CD14-positive monocyte (primary cell): ENCODE results near the gene TUT7. TPM values are rescaled to one million over a fixed set of nuclear protein-coding genes. Genes with fewer than 3 reads are reported as not detected.

Experiments used
- DNase-seq, 3 donors: peaks; one replicate each; pipeline ENCODE4 v3.0.0-alpha.2; 2011 to 2022
- H2AFZ ChIP-seq: 2 replicates; pipeline ENCODE4 v1.6.0; 2012; ENCODE audit warnings: mild to moderate bottlenecking, low read depth, low read length, inconsistent platforms; ENCODE audit not compliant: insufficient read depth, poor library complexity, severe bottlenecking
- H3K27ac ChIP-seq, 2 donors: 1 replicate in 1 of 2; 2 replicates in 1 of 2; pipeline ENCODE4 v1.5.1; 2012 to 2013; ENCODE audit warnings: low read length in 2 of 2, control low read depth in 1 of 2, inconsistent platforms in 1 of 2, low read depth in 1 of 2, mild to moderate bottlenecking in 1 of 2
- H3K27me3 ChIP-seq, 2 donors: one replicate each; pipeline versions ENCODE4 v1.6.0 to v1.6.1; 2011 to 2013; ENCODE audit warnings: low read length in 2 of 2; ENCODE audit not compliant: control insufficient read depth in 2 of 2, insufficient read depth in 2 of 2
- H3K36me3 ChIP-seq, 2 donors: replicated peaks in 1 of 2; 1 replicate in 1 of 2; 2 replicates in 1 of 2; pipeline versions ENCODE4 v1.5.1 to v1.6.1; 2012 to 2013; ENCODE audit warnings: low read length in 2 of 2, control low read depth in 1 of 2, inconsistent platforms in 1 of 2, mild to moderate bottlenecking in 1 of 2; ENCODE audit not compliant: insufficient read depth in 2 of 2, control insufficient read depth in 1 of 2
- H3K4me1 ChIP-seq, 2 donors: 1 replicate in 1 of 2; 2 replicates in 1 of 2; pipeline versions ENCODE4 v1.5.1 to v1.6.1; 2012 to 2013; ENCODE audit warnings: low read length in 2 of 2, control low read depth in 1 of 2, inconsistent platforms in 1 of 2, mild to moderate bottlenecking in 1 of 2, moderate library complexity in 1 of 2; ENCODE audit not compliant: insufficient read depth in 2 of 2, control insufficient read depth in 1 of 2
- H3K4me2 ChIP-seq: replicated peaks from 2 replicates; pipeline ENCODE3; 2012; ENCODE audit warnings: low read length, moderate library complexity, mild to moderate bottlenecking; ENCODE audit not compliant: poor library complexity, severe bottlenecking; ENCODE audit errors: extremely low read depth
- H3K4me3 ChIP-seq, 3 experiments: fragments of 200-600 bp in 1 of 3; sonication (generic) in 1 of 3; replicated peaks in 1 of 3; 1 replicate in 2 of 3; 2 replicates in 1 of 3; pipeline ENCODE4 v1.5.1; 2011 to 2013; ENCODE audit warnings: low read length in 3 of 3, mild to moderate bottlenecking in 3 of 3, control low read depth in 2 of 3, low read depth in 2 of 3, inconsistent platforms in 1 of 3, moderate library complexity in 1 of 3
- H3K79me2 ChIP-seq: 2 replicates; pipeline ENCODE4 v1.6.0; 2012; ENCODE audit warnings: mild to moderate bottlenecking, control low read depth, inconsistent platforms, low read length, moderate library complexity; ENCODE audit not compliant: insufficient read depth
- H3K9ac ChIP-seq: 2 replicates; pipeline ENCODE4 v1.6.0; 2017; ENCODE audit warnings: low read length, mild to moderate bottlenecking; ENCODE audit not compliant: insufficient read depth, poor library complexity, severe bottlenecking
- H3K9me3 ChIP-seq, 2 donors: replicated peaks in 1 of 2; 1 replicate in 1 of 2; 2 replicates in 1 of 2; pipeline versions ENCODE4 v1.5.1 to v1.6.1; 2012 to 2013; ENCODE audit warnings: low read length in 2 of 2, control low read depth in 1 of 2; ENCODE audit not compliant: control insufficient read depth in 1 of 2, insufficient read depth in 1 of 2
- H4K20me1 ChIP-seq: 2 replicates; pipeline ENCODE4 v1.6.0; 2012; ENCODE audit warnings: mild to moderate bottlenecking, low read length, control low read depth, moderate library complexity; ENCODE audit not compliant: insufficient read depth
- H3K27ac Mint-ChIP-seq, 7 donors: one replicate each; pipeline ENCODE4 v1.8.0; 2020; ENCODE audit warnings: mild to moderate bottlenecking in 7 of 7, mixed read lengths in 7 of 7, moderate library complexity in 6 of 7, inconsistent platforms in 2 of 7
- H3K27me3 Mint-ChIP-seq, 3 donors: one replicate each; pipeline ENCODE4 v1.8.0; 2021 to 2022; ENCODE audit warnings: low read depth in 3 of 3, mild to moderate bottlenecking in 3 of 3, mixed read lengths in 3 of 3, moderate library complexity in 3 of 3, inconsistent platforms in 1 of 3
- H3K36me3 Mint-ChIP-seq, 2 donors: one replicate each; pipeline ENCODE4 v1.8.0; 2020; ENCODE audit warnings: mixed read lengths in 2 of 2, inconsistent platforms in 1 of 2, mild to moderate bottlenecking in 1 of 2
- H3K4me1 Mint-ChIP-seq: one replicate; pipeline ENCODE4 v1.8.0; 2020; ENCODE audit warnings: mild to moderate bottlenecking, mixed read lengths
- H3K4me3 Mint-ChIP-seq, 2 donors: one replicate each; pipeline ENCODE4 v1.8.0; 2020; ENCODE audit warnings: mild to moderate bottlenecking in 2 of 2, mixed read lengths in 2 of 2, moderate library complexity in 1 of 2
- H3K9me3 Mint-ChIP-seq, 7 donors: one replicate each; pipeline ENCODE4 v1.8.0; 2020 to 2022; ENCODE audit warnings: mixed read lengths in 7 of 7, mild to moderate bottlenecking in 6 of 7, moderate library complexity in 6 of 7, inconsistent platforms in 2 of 7
- CTCF ChIP-seq: fragments of 200-600 bp; IDR thresholded peaks from one replicate; pipeline ENCODE4 v1.8.0; 2022; ENCODE audit warnings: antibody characterized with exemption, mild to moderate bottlenecking
- WGBS: methylation state at CpG from one replicate; pipeline ENCODE4 v1.1.5; 2013; ENCODE audit warnings: missing lambda C conversion rate; ENCODE audit not compliant: insufficient coverage; 5-methylcytosine and 5-hydroxymethylcytosine counted together
- intact Hi-C, 2 donors: fragments of 100-400 bp; cut with micrococcal nuclease; formaldehyde crosslinking; loops; one replicate each; pipeline versions ENCODE4 v1.15.0 to v1.15.1; 2023
- polyA plus RNA-seq, 3 donors: library from polyadenylated mRNA; depleted of rRNA in 1 of 3; unstranded in 2 of 3; stranded (reverse) in 1 of 3; fragments of 300-500 nt in 2 of 3; fragments of >200 nt in 1 of 3; fragmentation: Illumina TruSeq in 2 of 3; gene quantifications; 1 replicate in 2 of 3; 2 replicates in 1 of 3; pipeline ENCODE4 v1.2.3, GENCODE V29; 2012 to 2021

The TUT7 gene
- polyA plus RNA-seq, 3 donors = 14.2 to 51.6 (median 27.9) TPM

- peak overlapping the region in 1 of 2 donors; percentile 35 for H3K27ac ChIP-seq
- H3K36me3 Mint-ChIP-seq = peaks cover 84 to 92% of the 10 kb centered on the region in 2 donors
- H3K36me3 ChIP-seq = peaks cover 94 to 100% of the 10 kb centered on the region in 2 donors
- H3K4me1 Mint-ChIP-seq = peaks cover 2% of the 10 kb centered on the region
- H4K20me1 ChIP-seq = peaks cover 87% of the 10 kb centered on the region
- no peaks in the 10 kb centered on the region for H3K9me3 Mint-ChIP-seq
- H3K27me3 Mint-ChIP-seq = no peaks in the 10 kb centered on the region
- H2AFZ ChIP-seq = no peak overlapping the region
- intact Hi-C loops = no loop called here
- H3K4me3 ChIP-seq = no peak overlapping the region
- H3K9me3 ChIP-seq = no peaks in the 10 kb centered on the region
- no peak overlapping the region for H3K4me2 ChIP-seq
- no peaks in the 10 kb centered on the region for H3K4me1 ChIP-seq
- TF ChIP-seq CTCF = no peak
- no peak overlapping the region for H3K9ac ChIP-seq
- WGBS = 90% methylated on average over 2 of the region's 3 CpGs
- H3K79me2 ChIP-seq = no peaks in the 10 kb centered on the region
- H3K27me3 ChIP-seq = no peaks in the 10 kb centered on the region
- no peak overlapping the region for H3K4me3 Mint-ChIP-seq
- no peak for DNase-seq
- H3K27ac Mint-ChIP-seq = no peak overlapping the region
Observed at GRCh38 chr9:86326536-86326935, 27.7 kb downstream of the TUT7 start.

- Mint-ChIP-seq H3K27me3 (no peaks in the 10 kb centered on the region), H3K4me3 (no peak overlapping the region), H3K27ac (no peak overlapping the region), H3K9me3 (no peaks in the 10 kb centered on the region), H3K4me1 (peaks cover 2% of the 10 kb centered on the region), H3K36me3 (peaks cover 87 to 92% of the 10 kb centered on the region in 2 donors)
- Histone ChIP-seq H3K4me1 (no peaks in the 10 kb centered on the region), H3K9ac (no peak overlapping the region), H4K20me1 (peaks cover 90% of the 10 kb centered on the region), H3K27ac (peak overlapping the region in 1 of 2 donors; percentile 40), H3K9me3 (no peaks in the 10 kb centered on the region), H3K4me3 (no peak overlapping the region), H3K27me3 (no peaks in the 10 kb centered on the region), H2AFZ (no peak overlapping the region), H3K4me2 (no peak overlapping the region), H3K79me2 (no peaks in the 10 kb centered on the region), H3K36me3 (peaks cover 98 to 100% of the 10 kb centered on the region in 2 donors)
- intact Hi-C loops = no loop called here
- no peak for DNase-seq
- no peak for TF ChIP-seq CTCF
- no CpG with 5 or more reads among the region's 1 CpG for WGBS
Observed at GRCh38 chr9:86324901-86325300, 29.3 kb downstream of the TUT7 start.
